Osteoblast (primary cell): ENCODE results near the gene TMEM130. TPM values are rescaled to one million over a fixed set of nuclear protein-coding genes. Genes with fewer than 3 reads are reported as not detected.

Source experiments
- DNase-seq: peaks from one replicate; pipeline ENCODE4 v3.0.0; 2011; ENCODE audit warnings: low spot score, mixed read lengths; ENCODE audit not compliant: insufficient read length; ENCODE audit errors: missing footprints
- H2AFZ ChIP-seq: 2 replicates; pipeline ENCODE4 v1.6.0; 2011; ENCODE audit warnings: mild to moderate bottlenecking, low read length
- H3K27ac ChIP-seq: 2 replicates; pipeline ENCODE4 v1.5.1; 2011; ENCODE audit warnings: mild to moderate bottlenecking, low read depth, low read length, moderate library complexity
- H3K27me3 ChIP-seq: 2 replicates; pipeline ENCODE4 v1.6.0; 2012; ENCODE audit warnings: mild to moderate bottlenecking, control low read depth, inconsistent platforms, low read length, moderate library complexity; ENCODE audit not compliant: insufficient read depth
- H3K36me3 ChIP-seq: 2 replicates; pipeline ENCODE4 v1.5.1; 2011; ENCODE audit warnings: mild to moderate bottlenecking, low read length, control low read depth, moderate library complexity; ENCODE audit not compliant: insufficient read depth
- H3K4me1 ChIP-seq: 2 replicates; pipeline ENCODE4 v1.5.1; 2011; ENCODE audit warnings: mild to moderate bottlenecking, low read length, control low read depth, moderate library complexity; ENCODE audit not compliant: insufficient read depth
- H3K4me2 ChIP-seq: 2 replicates; pipeline ENCODE4 v1.6.0; 2011; ENCODE audit warnings: mild to moderate bottlenecking, low read length; ENCODE audit not compliant: insufficient read depth
- H3K4me3 ChIP-seq: fragments of 200-600 bp; sonication (generic); 3 replicates; pipeline ENCODE4 v1.5.1; 2012; ENCODE audit warnings: mild to moderate bottlenecking, low read length, inconsistent platforms; ENCODE audit not compliant: insufficient read depth
- H3K79me2 ChIP-seq: 2 replicates; pipeline ENCODE4 v1.6.0; 2012; ENCODE audit warnings: mild to moderate bottlenecking, low read length, control low read depth, inconsistent platforms; ENCODE audit not compliant: insufficient read depth
- H3K9me3 ChIP-seq: 2 replicates; pipeline ENCODE4 v1.5.1; 2011; ENCODE audit warnings: low read depth, low read length, control low read depth
- H4K20me1 ChIP-seq: 2 replicates; pipeline ENCODE4 v1.6.0; 2012; ENCODE audit warnings: mild to moderate bottlenecking, low read length, control low read depth; ENCODE audit not compliant: insufficient read depth
- total RNA-seq: library from RNA; depleted of rRNA; stranded (reverse); fragments of >200 nt; gene quantifications from 2 replicates; pipeline ENCODE4 v1.2.3, GENCODE V29; 2012
- TF ChIP-seq, protein P1 (sequence below): IDR thresholded peaks from 2 replicates; pipeline ENCODE4 v1.5.1; 2011; ENCODE audit warnings: mild to moderate bottlenecking, low read depth, low read length, moderate library complexity; ENCODE audit errors: extremely low read depth

TMEM130 gene
- total RNA-seq, 1 donor = 1.1 TPM

DNA sequence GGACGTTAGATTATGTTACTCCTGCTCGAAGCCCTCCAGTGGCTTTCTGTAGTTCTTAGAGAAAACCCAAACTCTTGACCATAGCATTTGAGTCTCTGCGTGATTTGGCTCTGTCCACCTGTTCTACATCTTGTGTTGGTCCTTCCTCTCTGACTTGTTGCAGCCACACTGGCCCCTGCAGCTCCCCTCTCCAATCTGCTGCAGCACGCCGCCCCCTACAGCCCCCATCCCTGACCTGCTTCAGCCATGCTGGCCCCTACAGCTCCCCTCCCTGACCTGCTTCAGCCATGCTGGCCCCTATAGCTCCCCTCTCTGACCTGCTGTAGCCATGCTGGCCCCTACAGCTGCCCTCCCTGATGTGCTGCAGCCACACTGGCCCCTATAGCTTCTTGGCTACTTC is 37.8 kb upstream of the TMEM130 start:
- H3K36me3 ChIP-seq = peaks cover 89% of the 10 kb centered on the region
- H3K27me3 ChIP-seq = no peaks in the 10 kb centered on the region
- no peaks in the 10 kb centered on the region for H3K4me1 ChIP-seq
- TF ChIP-seq, protein P1, sequence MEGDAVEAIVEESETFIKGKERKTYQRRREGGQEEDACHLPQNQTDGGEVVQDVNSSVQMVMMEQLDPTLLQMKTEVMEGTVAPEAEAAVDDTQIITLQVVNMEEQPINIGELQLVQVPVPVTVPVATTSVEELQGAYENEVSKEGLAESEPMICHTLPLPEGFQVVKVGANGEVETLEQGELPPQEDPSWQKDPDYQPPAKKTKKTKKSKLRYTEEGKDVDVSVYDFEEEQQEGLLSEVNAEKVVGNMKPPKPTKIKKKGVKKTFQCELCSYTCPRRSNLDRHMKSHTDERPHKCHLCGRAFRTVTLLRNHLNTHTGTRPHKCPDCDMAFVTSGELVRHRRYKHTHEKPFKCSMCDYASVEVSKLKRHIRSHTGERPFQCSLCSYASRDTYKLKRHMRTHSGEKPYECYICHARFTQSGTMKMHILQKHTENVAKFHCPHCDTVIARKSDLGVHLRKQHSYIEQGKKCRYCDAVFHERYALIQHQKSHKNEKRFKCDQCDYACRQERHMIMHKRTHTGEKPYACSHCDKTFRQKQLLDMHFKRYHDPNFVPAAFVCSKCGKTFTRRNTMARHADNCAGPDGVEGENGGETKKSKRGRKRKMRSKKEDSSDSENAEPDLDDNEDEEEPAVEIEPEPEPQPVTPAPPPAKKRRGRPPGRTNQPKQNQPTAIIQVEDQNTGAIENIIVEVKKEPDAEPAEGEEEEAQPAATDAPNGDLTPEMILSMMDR = no peak
- no peaks in the 10 kb centered on the region for H4K20me1 ChIP-seq
- no peak for DNase-seq
- H3K4me3 ChIP-seq = no peak overlapping the region
- H3K79me2 ChIP-seq = no peaks in the 10 kb centered on the region
- no peak overlapping the region for H3K4me2 ChIP-seq
- no peaks in the 10 kb centered on the region for H3K9me3 ChIP-seq
- H2AFZ ChIP-seq = no peak overlapping the region
- no peak overlapping the region for H3K27ac ChIP-seq

DNA sequence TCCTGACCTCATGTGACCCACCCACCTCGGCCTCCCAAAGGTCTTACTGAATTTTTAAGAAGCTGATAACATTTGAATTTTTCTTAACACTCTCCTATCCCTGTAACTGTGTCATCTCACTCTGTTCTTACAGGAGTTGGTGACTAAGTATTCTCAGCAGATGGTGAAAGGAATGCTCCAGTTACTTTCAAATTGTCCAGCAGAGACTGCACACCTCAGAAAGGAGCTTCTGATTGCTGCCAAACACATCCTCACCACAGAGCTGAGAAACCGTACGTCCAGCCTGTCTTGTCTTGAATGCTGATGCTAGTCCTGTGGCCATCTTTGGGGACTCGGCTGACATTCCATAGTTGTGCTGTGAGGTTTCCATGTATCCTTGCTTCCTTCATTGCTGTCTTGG is 33.4 kb upstream of the TMEM130 start:
- H3K36me3 ChIP-seq = peaks cover 93% of the 10 kb centered on the region
- no peaks in the 10 kb centered on the region for H3K9me3 ChIP-seq
- no peak overlapping the region for H3K4me2 ChIP-seq
- H3K79me2 ChIP-seq = no peaks in the 10 kb centered on the region
- no peaks in the 10 kb centered on the region for H3K4me1 ChIP-seq
- no peaks in the 10 kb centered on the region for H4K20me1 ChIP-seq
- H3K27me3 ChIP-seq = no peaks in the 10 kb centered on the region
- no peak overlapping the region for H3K4me3 ChIP-seq
- no peak overlapping the region for H2AFZ ChIP-seq
- H3K27ac ChIP-seq = no peak overlapping the region
- TF ChIP-seq, protein P1 = no peak
- no peak for DNase-seq

DNA sequence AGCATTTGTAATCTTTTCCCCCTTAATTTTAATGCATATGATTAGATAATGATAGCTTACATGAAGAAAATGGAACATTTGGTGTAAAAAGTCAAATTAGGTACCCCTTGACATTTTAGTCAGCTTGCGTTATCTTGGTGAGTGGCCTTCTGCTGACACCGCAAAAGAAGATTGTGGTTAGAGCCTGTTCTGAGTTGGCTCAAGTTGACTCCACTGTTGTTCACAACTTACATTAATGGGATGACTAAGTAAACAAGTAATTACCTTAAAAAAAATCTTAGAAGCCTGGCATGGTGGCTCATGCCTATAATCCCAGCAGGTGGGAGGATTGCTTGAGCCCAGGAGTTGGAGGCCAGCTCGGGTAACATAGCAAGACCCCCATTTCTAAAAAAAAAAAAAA is 32.7 kb upstream of the TMEM130 start:
- DNase-seq = no peak
- Histone ChIP-seq H2AFZ (no peak overlapping the region), H3K36me3 (peaks cover 93% of the 10 kb centered on the region), H4K20me1 (no peaks in the 10 kb centered on the region), H3K9me3 (no peaks in the 10 kb centered on the region), H3K4me3 (no peak overlapping the region), H3K27ac (no peak overlapping the region), H3K27me3 (no peaks in the 10 kb centered on the region), H3K79me2 (no peaks in the 10 kb centered on the region), H3K4me2 (no peak overlapping the region), H3K4me1 (no peaks in the 10 kb centered on the region)
- TF ChIP-seq, protein P1 = no peak

DNA sequence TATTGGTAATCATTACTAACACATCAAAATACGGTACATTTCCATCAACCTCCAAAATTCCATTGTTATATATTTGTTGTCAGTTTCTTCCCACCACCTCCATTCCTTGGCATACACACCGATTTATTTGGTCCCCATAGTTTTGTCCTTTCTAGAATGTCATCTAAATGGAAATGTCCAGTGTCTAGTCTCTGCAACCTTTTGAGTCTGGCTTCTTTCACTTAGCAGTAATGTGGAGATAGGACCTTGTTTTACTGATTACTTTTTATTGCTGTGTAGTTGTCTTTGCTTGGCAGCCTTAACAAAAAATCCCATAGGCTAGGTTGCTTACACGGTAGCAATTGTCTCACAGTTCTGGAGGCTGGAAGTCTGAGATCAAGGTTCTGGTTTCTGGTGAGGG is 31.0 kb upstream of the TMEM130 start:
- Histone ChIP-seq H3K4me2 (no peak overlapping the region), H3K36me3 (peaks cover 88% of the 10 kb centered on the region), H3K27ac (no peak overlapping the region), H3K9me3 (no peaks in the 10 kb centered on the region), H3K4me3 (no peak overlapping the region), H4K20me1 (peaks cover 4% of the 10 kb centered on the region), H3K79me2 (no peaks in the 10 kb centered on the region), H3K4me1 (no peaks in the 10 kb centered on the region), H2AFZ (no peak overlapping the region), H3K27me3 (no peaks in the 10 kb centered on the region)
- TF ChIP-seq, protein P1 = no peak
- DNase-seq = no peak
